Stimulated activated CD4-positive, alpha-beta T cell treated with anti-CD3 and anti-CD28 coated beads, Interleukin-4, amount 100 ng/mL, for 24 hours (primary cell): ENCODE results near the gene RIMBP2.

ENCODE experiments used
- DNase-seq: peaks from one replicate; pipeline ENCODE4 v3.0.0-alpha.2; 2020

RIMBP2 gene

GRCh38 chr12:130394906-130395305 lies 321.2 kb downstream of the RIMBP2 start:
- no peak for DNase-seq

- DNase-seq = no peak
Measured at GRCh38 chr12:130391186-130391585, 324.9 kb downstream of the RIMBP2 start.

- no peak for DNase-seq
Measured at GRCh38 chr12:130385193-130385592, 330.9 kb downstream of the RIMBP2 start.

GRCh38 chr12:130384234-130384633 lies 331.9 kb downstream of the RIMBP2 start:
- DNase-seq = no peak

GRCh38 chr12:130382818-130383217 lies 333.3 kb downstream of the RIMBP2 start:
- no peak for DNase-seq

GRCh38 chr12:130375296-130376287 lies 340.5 kb downstream of the RIMBP2 start:
- no peak for DNase-seq

GRCh38 chr12:130374083-130374482 lies 342.0 kb downstream of the RIMBP2 start:
- DNase-seq = no peak

- DNase-seq = no peak
Measured at GRCh38 chr12:130372936-130373335, 343.2 kb downstream of the RIMBP2 start.

- DNase-seq = no peak
Measured at GRCh38 chr12:130371296-130371695, 344.8 kb downstream of the RIMBP2 start.

- no peak for DNase-seq
Measured at GRCh38 chr12:130369816-130370215, 346.3 kb downstream of the RIMBP2 start.

- no peak for DNase-seq
Measured at GRCh38 chr12:130367523-130367922, 348.6 kb downstream of the RIMBP2 start.

GRCh38 chr12:130367003-130367402 lies 349.1 kb downstream of the RIMBP2 start:
- no peak for DNase-seq

- no peak for DNase-seq
Measured at GRCh38 chr12:130366159-130366558, 349.9 kb downstream of the RIMBP2 start.

- DNase-seq = no peak
Measured at GRCh38 chr12:130364578-130364977, 351.5 kb downstream of the RIMBP2 start.

- no peak for DNase-seq
Measured at GRCh38 chr12:130362060-130362459, 354.0 kb downstream of the RIMBP2 start.

- no peak for DNase-seq
Measured at GRCh38 chr12:130357729-130358330, 358.3 kb downstream of the RIMBP2 start.

GRCh38 chr12:130357241-130357640 lies 358.9 kb downstream of the RIMBP2 start:
- no peak for DNase-seq

GRCh38 chr12:130356222-130356621 lies 359.9 kb downstream of the RIMBP2 start:
- no peak for DNase-seq

- no peak for DNase-seq
Measured at GRCh38 chr12:130354407-130354806, 361.7 kb downstream of the RIMBP2 start.

- DNase-seq = no peak
Measured at GRCh38 chr12:130353081-130353480, 363.0 kb downstream of the RIMBP2 start.

- DNase-seq = no peak
Measured at GRCh38 chr12:130351326-130351725, 364.8 kb downstream of the RIMBP2 start.

- DNase-seq = no peak
Measured at GRCh38 chr12:130350715-130351114, 365.4 kb downstream of the RIMBP2 start.

GRCh38 chr12:130347588-130347987 lies 368.5 kb downstream of the RIMBP2 start:
- DNase-seq = no peak
